Right lobe of liver (tissue), 6 donors: ENCODE results near the gene RAP1A. TPM values are rescaled to one million over a fixed set of nuclear protein-coding genes. Genes with fewer than 3 reads are reported as not detected.

Source experiments
- ATAC-seq, 4 donors: fragments of 200-7000 bp; cut with Tn5 transposase; one replicate each; pipeline ENCODE4 v1.9.1; 2020; ENCODE audit warnings: mild to moderate bottlenecking in 4 of 4, moderate library complexity in 4 of 4
- DNase-seq, 3 donors: peaks; one replicate each; pipeline ENCODE4 v3.0.0-alpha.2; 2020
- H3K27ac ChIP-seq, 3 donors: fragments of 200-600 bp; one replicate each; pipeline ENCODE4 v1.8.0; 2022
- H3K27me3 ChIP-seq, 2 donors: fragments of 200-600 bp; one replicate each; pipeline ENCODE4 v1.8.0; 2022
- H3K36me3 ChIP-seq, 4 donors: fragments of 200-600 bp; sonication (generic) in 1 of 4; one replicate each; pipeline versions ENCODE4 v1.5.1 to v1.8.0; 2017 to 2022; ENCODE audit warnings: control low read depth in 1 of 4
- H3K4me1 ChIP-seq, 4 donors: fragments of 200-600 bp; sonication (generic) in 1 of 4; one replicate each; pipeline versions ENCODE4 v1.5.1 to v1.8.0; 2017 to 2022; ENCODE audit warnings: control low read depth in 1 of 4
- H3K4me3 ChIP-seq, 3 donors: fragments of 200-600 bp; one replicate each; pipeline ENCODE4 v1.8.0; 2022
- H3K9me3 ChIP-seq, 4 donors: fragments of 200-600 bp; sonication (generic) in 1 of 4; one replicate each; pipeline versions ENCODE4 v1.5.1 to v1.8.0; 2017 to 2022; ENCODE audit warnings: control low read depth in 1 of 4
- POLR2A ChIP-seq: fragments of 450-650 bp; IDR thresholded peaks from one replicate; pipeline ENCODE4 v1.6.1; 2017; ENCODE audit warnings: antibody characterized with exemption, mild to moderate bottlenecking
- WGBS: methylation state at CpG from one replicate; pipeline ENCODE4 v1.1.6; 2018; ENCODE audit warnings: low coverage, low lambda C conversion rate; ENCODE audit not compliant: insufficient coverage; ENCODE audit errors: missing lambda C conversion rate; 5-methylcytosine and 5-hydroxymethylcytosine counted together
- intact Hi-C, 2 donors: fragments of 100-400 bp; cut with DNase I; formaldehyde crosslinking; loops; one replicate each; pipeline versions ENCODE4 v1.11.2 to v1.14.1; 2022
- total RNA-seq, 6 experiments: library from RNA; depleted of rRNA in 2 of 6; stranded (reverse); fragments of >200 nt in 2 of 6; fragmentation: NEBNext Ultra II Directional in 3 of 6; extraction: Animal tissue kit (Norgen Biotek cat#: 25700) in 3 of 6; gene quantifications; one replicate each; pipeline versions ENCODE4 v1.1.0 to v1.2.4, GENCODE V29; 2016 to 2023
- TF ChIP-seq, protein P1 (sequence below), 4 donors: fragments of 200-600 bp in 3 of 4; fragments of 450-650 bp in 1 of 4; IDR thresholded peaks; one replicate each; pipeline versions ENCODE4 v1.5.1 to v1.8.0; 2016 to 2022; ENCODE audit warnings: antibody characterized with exemption in 4 of 4, mild to moderate bottlenecking in 2 of 4
- donor health status: DM: no; HTN: yes; CAD: no.
- donor health status: DM: no; HTN: no; CAD: no.
- donor health status: DM: no; HTN: no; CAD: no.
- donor health status: DM: no; HTN: yes; CAD: no.
- donor health status: DM: no; HTN: yes; CAD: no.

RAP1A gene
- total RNA-seq, 6 experiments from 2014 or later: 25.9 to 53.8 (median 33.3) TPM

DNA sequence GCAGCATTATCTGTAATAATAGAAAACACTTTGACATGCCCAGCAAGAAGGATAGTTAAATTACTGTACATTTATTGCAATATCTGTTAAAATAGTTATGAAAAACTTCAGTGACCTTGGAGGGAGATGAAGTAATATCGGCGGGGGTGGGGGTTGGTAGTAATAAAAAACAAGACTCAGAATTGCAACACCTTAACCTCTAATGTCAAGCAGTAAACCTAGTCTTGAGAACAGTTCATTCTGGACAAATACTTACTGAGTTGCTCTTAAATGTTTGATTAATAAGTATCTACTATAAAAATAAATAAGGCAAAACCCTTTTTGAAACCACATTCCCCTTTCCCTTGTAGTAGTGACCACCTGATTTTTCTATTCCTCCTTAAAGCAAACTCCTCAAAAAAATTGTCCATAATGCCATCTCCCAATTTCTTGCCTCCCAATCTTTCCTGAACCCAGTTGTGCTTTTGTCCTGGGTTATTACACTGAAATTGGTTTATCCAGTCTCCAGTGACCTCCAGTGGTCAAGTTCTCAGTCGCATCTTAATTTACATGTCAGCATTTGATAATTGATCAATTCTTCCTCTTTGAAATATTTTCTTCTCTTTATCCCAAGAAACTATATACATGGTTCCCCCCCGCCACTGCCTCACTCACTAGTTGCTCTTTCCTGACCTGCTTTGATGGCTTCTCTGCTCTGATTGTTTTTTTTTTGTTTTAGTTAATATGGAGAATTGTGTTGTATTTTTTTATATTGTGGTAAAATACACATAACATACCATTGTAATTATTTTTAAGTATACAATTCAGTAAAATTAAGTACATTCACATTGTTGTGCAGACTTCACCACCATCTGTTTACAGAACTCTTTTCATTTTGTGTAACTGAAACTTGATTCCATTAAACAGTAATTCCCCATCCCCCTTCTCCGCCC, 36.8 kb downstream of the RAP1A start:
- DNase-seq (no peak), ATAC-seq (peak; percentile 86 to 89 (median 88))
- WGBS: 30% methylated on average over 5 of the region's 5 CpGs
- intact Hi-C loops: loop anchor here in 1 of 2 donors (5.0 kb wide), 1 partner anchor 149 kb away; no protein-coding TSS in a partner anchor
- Histone ChIP-seq H3K27me3 (no peaks in the 10 kb centered on the region), H3K36me3 (no peaks in the 10 kb centered on the region), H3K4me1 (peaks cover 0 to 32% (median 1%) of the 10 kb centered on the region in 4 donors), H3K27ac (no peak overlapping the region), H3K4me3 (no peak overlapping the region), H3K9me3 (no peaks in the 10 kb centered on the region)
- no peak for TF ChIP-seq POLR2A
- TF ChIP-seq, protein P1, sequence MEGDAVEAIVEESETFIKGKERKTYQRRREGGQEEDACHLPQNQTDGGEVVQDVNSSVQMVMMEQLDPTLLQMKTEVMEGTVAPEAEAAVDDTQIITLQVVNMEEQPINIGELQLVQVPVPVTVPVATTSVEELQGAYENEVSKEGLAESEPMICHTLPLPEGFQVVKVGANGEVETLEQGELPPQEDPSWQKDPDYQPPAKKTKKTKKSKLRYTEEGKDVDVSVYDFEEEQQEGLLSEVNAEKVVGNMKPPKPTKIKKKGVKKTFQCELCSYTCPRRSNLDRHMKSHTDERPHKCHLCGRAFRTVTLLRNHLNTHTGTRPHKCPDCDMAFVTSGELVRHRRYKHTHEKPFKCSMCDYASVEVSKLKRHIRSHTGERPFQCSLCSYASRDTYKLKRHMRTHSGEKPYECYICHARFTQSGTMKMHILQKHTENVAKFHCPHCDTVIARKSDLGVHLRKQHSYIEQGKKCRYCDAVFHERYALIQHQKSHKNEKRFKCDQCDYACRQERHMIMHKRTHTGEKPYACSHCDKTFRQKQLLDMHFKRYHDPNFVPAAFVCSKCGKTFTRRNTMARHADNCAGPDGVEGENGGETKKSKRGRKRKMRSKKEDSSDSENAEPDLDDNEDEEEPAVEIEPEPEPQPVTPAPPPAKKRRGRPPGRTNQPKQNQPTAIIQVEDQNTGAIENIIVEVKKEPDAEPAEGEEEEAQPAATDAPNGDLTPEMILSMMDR (IDR thresholded peaks at IDR 0.05): peak; percentile 61 to 82 (median 68)

DNA sequence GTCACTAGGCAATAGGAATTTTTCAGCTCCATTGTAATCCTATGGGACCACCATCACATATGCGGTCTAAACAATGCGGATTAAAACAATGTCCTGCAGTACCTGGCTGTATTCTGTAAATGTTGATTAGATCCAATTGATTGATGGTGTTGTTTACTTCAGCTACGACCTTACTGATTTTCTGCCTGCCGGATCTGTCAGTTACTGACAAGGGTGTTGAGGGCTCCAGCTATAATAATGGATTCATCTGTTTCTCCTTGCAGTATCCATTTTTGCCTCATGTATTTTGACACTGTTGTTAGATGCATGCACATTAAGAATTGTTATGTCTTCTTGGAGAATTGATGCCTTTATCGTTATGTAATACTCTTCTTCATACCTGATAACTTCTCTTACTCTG, 39.0 kb downstream of the RAP1A start:
- Histone ChIP-seq H3K9me3 (no peaks in the 10 kb centered on the region), H3K4me1 (peaks cover 0 to 26% (median 1%) of the 10 kb centered on the region in 4 donors), H3K36me3 (no peaks in the 10 kb centered on the region), H3K4me3 (no peak overlapping the region), H3K27me3 (no peaks in the 10 kb centered on the region), H3K27ac (no peak overlapping the region)
- TF ChIP-seq, protein P1 (IDR thresholded peaks at IDR 0.05): no peak
- no peak for TF ChIP-seq POLR2A
- 80% methylated on average over 5 of the region's 5 CpGs for WGBS
- ATAC-seq (no peak), DNase-seq (no peak)
- intact Hi-C loops: loop anchor here in 1 of 2 donors (5.0 kb wide), 1 partner anchor 151 kb away; no protein-coding TSS in a partner anchor

DNA sequence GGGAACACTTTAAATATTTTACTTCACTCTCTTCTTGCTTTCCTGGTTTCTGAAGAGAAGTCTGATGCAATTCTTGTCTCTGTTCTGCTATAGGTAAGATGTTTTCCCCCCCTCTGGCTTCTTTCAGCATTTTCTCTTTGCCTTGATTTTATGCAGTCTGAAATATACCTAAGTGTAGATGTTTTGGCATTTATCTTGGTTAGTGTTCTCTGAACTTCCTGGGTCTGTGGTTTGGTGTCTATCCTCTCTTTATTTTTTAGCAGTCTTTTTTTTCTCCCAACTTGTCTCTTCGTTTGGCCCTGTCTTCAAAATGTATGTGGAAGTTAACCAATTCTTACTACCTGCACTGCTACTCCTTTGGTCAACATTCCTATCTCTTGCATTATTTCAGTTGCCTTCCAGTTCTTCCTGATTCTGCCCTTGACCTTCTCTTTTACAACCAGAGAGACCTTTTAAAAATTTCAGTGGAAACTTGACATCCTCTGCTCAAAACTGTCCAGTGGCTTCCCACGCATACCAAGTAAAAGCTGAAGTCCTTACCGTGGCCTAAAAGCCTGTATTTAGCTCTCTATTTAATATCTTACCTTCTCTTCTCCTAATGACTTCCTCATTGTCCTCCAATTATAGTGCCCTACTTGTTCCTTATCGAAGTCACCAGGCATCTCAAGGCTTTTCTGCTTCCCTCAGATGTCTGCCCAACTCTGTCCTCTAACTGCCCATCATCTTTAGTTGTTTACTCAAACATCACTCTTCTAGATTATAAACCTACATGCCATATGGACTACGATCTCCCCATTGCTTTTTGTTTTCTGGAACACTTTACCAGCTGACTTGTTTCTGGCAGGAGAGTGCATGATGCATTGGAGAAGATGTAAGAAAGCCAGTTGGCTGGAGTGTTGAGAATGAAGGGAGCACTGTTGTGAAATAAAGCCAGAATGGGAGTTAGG, 40.9 kb downstream of the RAP1A start:
- DNase-seq (no peak), ATAC-seq (peak in 2 of 4 donors; percentile 25 to 26)
- TF ChIP-seq, protein P1 (IDR thresholded peaks at IDR 0.05): no peak
- intact Hi-C loops: loop anchor here in 1 of 2 donors (10.0 kb wide), 1 partner anchor 156 kb away; the partner anchor contains the start of genes ADORA3 and TMIGD3
- WGBS: 61% methylated on average over 5 of the region's 5 CpGs
- Histone ChIP-seq H3K27ac (no peak overlapping the region), H3K9me3 (no peaks in the 10 kb centered on the region), H3K36me3 (no peaks in the 10 kb centered on the region), H3K4me3 (no peak overlapping the region), H3K4me1 (peaks cover 0 to 30% (median 6%) of the 10 kb centered on the region in 4 donors), H3K27me3 (no peaks in the 10 kb centered on the region)

DNA sequence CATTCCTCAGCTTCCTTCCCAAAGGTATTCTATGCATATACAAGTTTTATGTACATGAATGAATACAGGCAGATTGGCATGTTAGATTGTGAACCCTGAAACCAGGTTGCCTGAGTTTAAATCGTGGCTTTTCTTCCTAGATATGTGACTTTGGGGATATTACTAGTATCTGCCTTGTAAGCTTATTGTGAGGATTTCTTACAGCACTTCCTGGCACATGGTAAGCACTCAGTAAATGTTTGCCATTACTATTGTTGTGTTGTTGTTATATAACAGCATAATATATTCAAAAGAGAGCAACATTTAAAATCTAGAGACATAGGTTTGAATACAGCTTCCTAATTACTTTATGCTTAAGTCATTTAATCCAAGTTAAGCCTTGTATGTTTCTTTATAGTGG, 45.1 kb downstream of the RAP1A start:
- H3K27ac ChIP-seq: no peak overlapping the region
- H3K4me1 ChIP-seq: peaks cover 0 to 26% (median 5%) of the 10 kb centered on the region in 4 donors
- intact Hi-C loops: loop anchor here in 1 of 2 donors (10.0 kb wide), 1 partner anchor 160 kb away; the partner anchor contains the start of genes ADORA3 and TMIGD3
- no peaks in the 10 kb centered on the region for H3K9me3 ChIP-seq
- ATAC-seq (no peak), DNase-seq (no peak)
- no peaks in the 10 kb centered on the region for H3K36me3 ChIP-seq
- H3K27me3 ChIP-seq: no peaks in the 10 kb centered on the region
- 19% methylated on average over 1 of the region's 1 CpG for WGBS
- TF ChIP-seq, protein P1 (IDR thresholded peaks at IDR 0.05): no peak
- no peak for TF ChIP-seq POLR2A
- H3K4me3 ChIP-seq: no peak overlapping the region
